ENCODE data around the gene HIF3A. TPM values are rescaled to one million over a fixed set of nuclear protein-coding genes. Genes with fewer than 3 reads are reported as not detected.
"Not testable (repeated sequence)": the region's sequence is repeated elsewhere in the genome, so short reads cannot be mapped to it uniquely, and the experiment has no call there.

Gene HIF3A
- total and polyA plus RNA-seq, 5 donors from 2014 or later = not detected

GRCh38 chr19:46374536-46375475 lies 78.0 kb downstream of the HIF3A start:
- peaks cover 39% of the 10 kb centered on the region for H3K36me3 ChIP-seq (ENCODE audit: control insufficient read depth, insufficient read depth, low read length)
- H3K9me3 ChIP-seq (ENCODE audit: control insufficient read depth in 2 of 2, low read length in 2 of 2) = no peaks in the 10 kb centered on the region
- no peak overlapping the region for H3K27ac ChIP-seq (ENCODE audit: insufficient read depth, low read length, poor library complexity, severe bottlenecking)
- H3K4me3 Mint-ChIP-seq = no peak overlapping the region
- ATAC-seq (ENCODE audit: low read depth in 2 of 2) (no peak), DNase-seq (no peak)
- H3K36me3 Mint-ChIP-seq = peaks cover 32% of the 10 kb centered on the region
- H3K27ac Mint-ChIP-seq = peak overlapping the region in 1 of 3 donors; percentile 32
- no peaks in the 10 kb centered on the region for H3K9me3 Mint-ChIP-seq
- peaks cover 6 to 16% (median 13%) of the 10 kb centered on the region in 4 donors for H3K4me1 Mint-ChIP-seq
- peaks cover 4% of the 10 kb centered on the region for H3K4me1 ChIP-seq (ENCODE audit: control insufficient read depth, insufficient read depth, low read length, poor library complexity, severe bottlenecking)
- no peaks in the 10 kb centered on the region for H3K27me3 ChIP-seq (ENCODE audit: control insufficient read depth, insufficient read depth, low read length)
- H3K4me3 ChIP-seq (ENCODE audit: low read depth, low read length) = no peak overlapping the region
- no peaks in the 10 kb centered on the region for H3K27me3 Mint-ChIP-seq

- ATAC-seq (ENCODE audit: low read depth in 2 of 2); H3K4me3 ChIP-seq (ENCODE audit: low read depth, low read length); H3K27me3 Mint-ChIP-seq; H3K27me3 ChIP-seq (ENCODE audit: control insufficient read depth, insufficient read depth, low read length); H3K4me3 Mint-ChIP-seq; H3K9me3 ChIP-seq (ENCODE audit: control insufficient read depth in 2 of 2, low read length in 2 of 2); DNase-seq; H3K27ac ChIP-seq (ENCODE audit: insufficient read depth, low read length, poor library complexity, severe bottlenecking); H3K9me3 Mint-ChIP-seq; H3K4me1 ChIP-seq (ENCODE audit: control insufficient read depth, insufficient read depth, low read length, poor library complexity, severe bottlenecking): not testable (repeated sequence)
- H3K36me3 ChIP-seq (ENCODE audit: control insufficient read depth, insufficient read depth, low read length) = peaks cover 42% of the 10 kb centered on the region
- H3K27ac Mint-ChIP-seq = peak overlapping the region in 1 of 3 donors; percentile 58
- peaks cover 6 to 21% (median 16%) of the 10 kb centered on the region in 4 donors for H3K4me1 Mint-ChIP-seq
- peaks cover 36% of the 10 kb centered on the region for H3K36me3 Mint-ChIP-seq
Measured at GRCh38 chr19:46375476-46376067, 78.7 kb downstream of the HIF3A start.

GRCh38 chr19:46376241-46377153 lies 79.7 kb downstream of the HIF3A start:
- no peak overlapping the region for H3K4me3 Mint-ChIP-seq
- no peak for ATAC-seq (ENCODE audit: low read depth in 2 of 2)
- DNase-seq = no peak
- no peaks in the 10 kb centered on the region for H3K9me3 Mint-ChIP-seq
- H3K27ac ChIP-seq (ENCODE audit: insufficient read depth, low read length, poor library complexity, severe bottlenecking) = no peak overlapping the region
- peak overlapping the region in 2 of 3 donors; percentile 31 to 58 for H3K27ac Mint-ChIP-seq
- peaks cover 47% of the 10 kb centered on the region for H3K36me3 ChIP-seq (ENCODE audit: control insufficient read depth, insufficient read depth, low read length)
- H3K4me1 ChIP-seq (ENCODE audit: control insufficient read depth, insufficient read depth, low read length, poor library complexity, severe bottlenecking) = peaks cover under 1% of the 10 kb centered on the region
- no peaks in the 10 kb centered on the region for H3K27me3 ChIP-seq (ENCODE audit: control insufficient read depth, insufficient read depth, low read length)
- no peaks in the 10 kb centered on the region for H3K9me3 ChIP-seq (ENCODE audit: control insufficient read depth in 2 of 2, low read length in 2 of 2)
- H3K27me3 Mint-ChIP-seq = no peaks in the 10 kb centered on the region
- H3K36me3 Mint-ChIP-seq = peaks cover 41% of the 10 kb centered on the region
- no peak overlapping the region for H3K4me3 ChIP-seq (ENCODE audit: low read depth, low read length)
- H3K4me1 Mint-ChIP-seq = peaks cover 3 to 20% (median 10%) of the 10 kb centered on the region in 4 donors

GRCh38 chr19:46378268-46378667 lies 81.4 kb downstream of the HIF3A start:
- Histone ChIP-seq H3K36me3 (ENCODE audit: control insufficient read depth, insufficient read depth, low read length) (peaks cover 62% of the 10 kb centered on the region), H3K4me1 (ENCODE audit: control insufficient read depth, insufficient read depth, low read length, poor library complexity, severe bottlenecking) (no peaks in the 10 kb centered on the region), H3K27me3 (ENCODE audit: control insufficient read depth, insufficient read depth, low read length) (no peaks in the 10 kb centered on the region), H3K27ac (ENCODE audit: insufficient read depth, low read length, poor library complexity, severe bottlenecking) (no peak overlapping the region), H3K4me3 (ENCODE audit: low read depth, low read length) (no peak overlapping the region), H3K9me3 (ENCODE audit: control insufficient read depth in 2 of 2, low read length in 2 of 2) (no peaks in the 10 kb centered on the region)
- Mint-ChIP-seq H3K27ac (no peak overlapping the region), H3K4me3 (no peak overlapping the region), H3K27me3 (no peaks in the 10 kb centered on the region), H3K36me3 (peaks cover 53% of the 10 kb centered on the region), H3K9me3 (no peaks in the 10 kb centered on the region), H3K4me1 (peaks cover 0 to 20% (median 8%) of the 10 kb centered on the region in 4 donors)
- no peak for ATAC-seq (ENCODE audit: low read depth in 2 of 2)
- DNase-seq = no peak

- ATAC-seq (ENCODE audit: low read depth in 2 of 2) = no peak
- no peaks in the 10 kb centered on the region for H3K9me3 ChIP-seq (ENCODE audit: control insufficient read depth in 2 of 2, low read length in 2 of 2)
- no peak for DNase-seq
- H3K4me3 Mint-ChIP-seq = no peak overlapping the region
- peaks cover 57% of the 10 kb centered on the region for H3K36me3 Mint-ChIP-seq
- H3K36me3 ChIP-seq (ENCODE audit: control insufficient read depth, insufficient read depth, low read length) = peaks cover 73% of the 10 kb centered on the region
- H3K4me1 ChIP-seq (ENCODE audit: control insufficient read depth, insufficient read depth, low read length, poor library complexity, severe bottlenecking) = no peaks in the 10 kb centered on the region
- H3K27me3 ChIP-seq (ENCODE audit: control insufficient read depth, insufficient read depth, low read length) = no peaks in the 10 kb centered on the region
- H3K27ac Mint-ChIP-seq = no peak overlapping the region
- no peak overlapping the region for H3K4me3 ChIP-seq (ENCODE audit: low read depth, low read length)
- no peaks in the 10 kb centered on the region for H3K9me3 Mint-ChIP-seq
- no peaks in the 10 kb centered on the region for H3K27me3 Mint-ChIP-seq
- no peak overlapping the region for H3K27ac ChIP-seq (ENCODE audit: insufficient read depth, low read length, poor library complexity, severe bottlenecking)
- peaks cover 0 to 20% (median 9%) of the 10 kb centered on the region in 4 donors for H3K4me1 Mint-ChIP-seq
Measured at GRCh38 chr19:46380690-46381089, 83.8 kb downstream of the HIF3A start.

- Mint-ChIP-seq H3K27me3 (no peaks in the 10 kb centered on the region), H3K9me3 (no peaks in the 10 kb centered on the region), H3K27ac (no peak overlapping the region), H3K36me3 (peaks cover 54% of the 10 kb centered on the region), H3K4me1 (peaks cover 0 to 20% (median 9%) of the 10 kb centered on the region in 4 donors), H3K4me3 (no peak overlapping the region)
- Histone ChIP-seq H3K27ac (ENCODE audit: insufficient read depth, low read length, poor library complexity, severe bottlenecking) (no peak overlapping the region), H3K27me3 (ENCODE audit: control insufficient read depth, insufficient read depth, low read length) (no peaks in the 10 kb centered on the region), H3K9me3 (ENCODE audit: control insufficient read depth in 2 of 2, low read length in 2 of 2) (no peaks in the 10 kb centered on the region), H3K36me3 (ENCODE audit: control insufficient read depth, insufficient read depth, low read length) (peaks cover 67% of the 10 kb centered on the region), H3K4me3 (ENCODE audit: low read depth, low read length) (no peak overlapping the region), H3K4me1 (ENCODE audit: control insufficient read depth, insufficient read depth, low read length, poor library complexity, severe bottlenecking) (no peaks in the 10 kb centered on the region)
- DNase-seq = no peak
- ATAC-seq (ENCODE audit: low read depth in 2 of 2) = no peak
Measured at GRCh38 chr19:46381346-46381745, 84.5 kb downstream of the HIF3A start.

GRCh38 chr19:46381756-46382345 lies 85.0 kb downstream of the HIF3A start:
- ATAC-seq (ENCODE audit: low read depth in 2 of 2) = no peak
- H3K4me3 ChIP-seq (ENCODE audit: low read depth, low read length) = no peak overlapping the region
- peaks cover 0 to 20% (median 9%) of the 10 kb centered on the region in 4 donors for H3K4me1 Mint-ChIP-seq
- peaks cover 53% of the 10 kb centered on the region for H3K36me3 Mint-ChIP-seq
- H3K4me1 ChIP-seq (ENCODE audit: control insufficient read depth, insufficient read depth, low read length, poor library complexity, severe bottlenecking) = no peaks in the 10 kb centered on the region
- H3K27ac Mint-ChIP-seq = no peak overlapping the region
- no peaks in the 10 kb centered on the region for H3K9me3 Mint-ChIP-seq
- no peak overlapping the region for H3K4me3 Mint-ChIP-seq
- no peaks in the 10 kb centered on the region for H3K27me3 Mint-ChIP-seq
- H3K27ac ChIP-seq (ENCODE audit: insufficient read depth, low read length, poor library complexity, severe bottlenecking) = no peak overlapping the region
- no peaks in the 10 kb centered on the region for H3K27me3 ChIP-seq (ENCODE audit: control insufficient read depth, insufficient read depth, low read length)
- H3K36me3 ChIP-seq (ENCODE audit: control insufficient read depth, insufficient read depth, low read length) = peaks cover 62% of the 10 kb centered on the region
- no peaks in the 10 kb centered on the region for H3K9me3 ChIP-seq (ENCODE audit: control insufficient read depth in 2 of 2, low read length in 2 of 2)
- no peak for DNase-seq

All from CD4-positive, CD25-positive, alpha-beta regulatory T cell (primary cell).